SK-N-SH (cell line): ENCODE measurements around the gene MAB21L1. TPM values are rescaled to one million over a fixed set of nuclear protein-coding genes. Genes with fewer than 3 reads are reported as not detected.

Source experiments
- CTCF ChIA-PET: fragments of 300-600, 350-600 bp; formaldehyde crosslinking; extraction: SDS; loops from one replicate; lab custom pipeline; 2021; lab: Yijun Ruan, JAX
- POLR2A ChIA-PET: fragments of 350-600 bp; sonication (Branson Sonifier 250); formaldehyde crosslinking; extraction: SDS; loops from one replicate; lab custom pipeline; 2020; ENCODE audit warnings: antibody characterized with exemption, inconsistent platforms; lab: Yijun Ruan, JAX
- DNase-seq: peaks from one replicate; pipeline ENCODE4 v3.0.0; 2012
- H2AFZ ChIP-seq: fragments of 200-600 bp; sonication (generic); 2 replicates; pipeline ENCODE4 v1.8.1; 2016; ENCODE audit warnings: antibody characterized with exemption, mild to moderate bottlenecking, low read depth
- H3F3A ChIP-seq: fragments of 200-600 bp; sonication (generic); replicated peaks from 2 replicates; pipeline ENCODE3; 2016; ENCODE audit warnings: antibody characterized with exemption, mild to moderate bottlenecking; ENCODE audit not compliant: insufficient read depth
- H3K27ac ChIP-seq, 2 experiments: fragments of 200-500 bp in 1 of 2; fragments of 200-600 bp in 1 of 2; sonication (Bioruptor generic) in 1 of 2; sonication (generic), shearing (Covaris generic) in 1 of 2; 2 replicates each; pipeline versions ENCODE4 v1.5.1 to v1.6.1; 2014 to 2016; ENCODE audit warnings: low read depth in 2 of 2, inconsistent platforms in 1 of 2, low read length in 1 of 2, mild to moderate bottlenecking in 1 of 2, mixed read lengths in 1 of 2
- H3K27me3 ChIP-seq: fragments of 200-600 bp; sonication (generic), shearing (Covaris generic); 2 replicates; pipeline ENCODE4 v1.6.1; 2016; ENCODE audit warnings: mixed run types; ENCODE audit not compliant: insufficient read depth
- H3K36me3 ChIP-seq, 2 experiments: fragments of 200-500 bp in 1 of 2; fragments of 200-600 bp in 1 of 2; sonication (Bioruptor generic) in 1 of 2; sonication (generic) in 1 of 2; replicated peaks in 1 of 2; 2 replicates each; pipeline versions ENCODE3 to v1.5.1; 2014 to 2016; ENCODE audit warnings: low read length in 1 of 2, mild to moderate bottlenecking in 1 of 2; ENCODE audit not compliant: insufficient read depth in 2 of 2, control insufficient read depth in 1 of 2
- H3K4me1 ChIP-seq, 2 experiments: fragments of 200-500 bp in 1 of 2; fragments of 200-600 bp in 1 of 2; sonication (Bioruptor generic) in 1 of 2; sonication (generic), shearing (Covaris generic) in 1 of 2; 2 replicates each; pipeline versions ENCODE4 v1.5.1 to v1.6.1; 2014 to 2016; ENCODE audit warnings: low read depth in 1 of 2, low read length in 1 of 2, mixed run types in 1 of 2; ENCODE audit not compliant: insufficient read depth in 2 of 2, control insufficient read depth in 1 of 2
- H3K4me2 ChIP-seq: fragments of 200-600 bp; sonication (generic), shearing (Covaris generic); 2 replicates; pipeline ENCODE4 v1.6.1; 2017; ENCODE audit warnings: mixed run types
- H3K4me3 ChIP-seq, 2 experiments: fragments of 200-500 bp in 1 of 2; fragments of 200-600 bp in 1 of 2; sonication (Bioruptor generic) in 1 of 2; sonication (generic), shearing (Covaris generic) in 1 of 2; 2 replicates each; pipeline versions ENCODE4 v1.5.1 to v1.8.1; 2014 to 2016; ENCODE audit warnings: low read depth in 2 of 2, inconsistent platforms in 1 of 2, low read length in 1 of 2, mild to moderate bottlenecking in 1 of 2, mixed read lengths in 1 of 2, moderate library complexity in 1 of 2
- H3K79me2 ChIP-seq: fragments of 200-600 bp; sonication (generic); 2 replicates; pipeline ENCODE4 v1.8.1; 2017; ENCODE audit warnings: mild to moderate bottlenecking; ENCODE audit not compliant: insufficient read depth
- H3K9ac ChIP-seq: fragments of 200-600 bp; sonication (generic); 2 replicates; pipeline ENCODE4 v1.6.1; 2017; ENCODE audit warnings: mixed run types
- H3K9me2 ChIP-seq: fragments of 200-600 bp; sonication (generic); 2 replicates; pipeline ENCODE4 v1.6.1; 2017; ENCODE audit warnings: mixed run types
- H3K9me3 ChIP-seq: fragments of 200-600 bp; sonication (generic); 2 replicates; pipeline ENCODE4 v1.6.1; 2017; ENCODE audit warnings: mixed run types, mild to moderate bottlenecking, moderate library complexity
- H4K20me1 ChIP-seq: fragments of 200-600 bp; sonication (generic); 2 replicates; pipeline ENCODE4 v1.6.1; 2017; ENCODE audit warnings: mild to moderate bottlenecking, mixed run types; ENCODE audit not compliant: insufficient read depth
- CHD2 ChIP-seq: fragments of 150-350 bp; IDR thresholded peaks from 2 replicates; pipeline ENCODE4 v1.6.1; 2018; ENCODE audit warnings: low read length; ENCODE audit not compliant: partially characterized antibody
- ELF1 ChIP-seq: IDR thresholded peaks from 2 replicates; pipeline ENCODE4 v1.4.0; 2012
- EP300 ChIP-seq, 2 experiments: IDR thresholded peaks; 2 replicates each; pipeline versions ENCODE4 v1.4.0 to v1.6.1; 2012; ENCODE audit warnings: borderline replicate concordance in 1 of 2, low read depth in 1 of 2, low read length in 1 of 2
- FOSL2 ChIP-seq: IDR thresholded peaks from 2 replicates; pipeline ENCODE4 v1.4.0; 2012; ENCODE audit warnings: low read depth, mild to moderate bottlenecking, moderate library complexity, borderline replicate concordance
- GABPA ChIP-seq: IDR thresholded peaks from 2 replicates; pipeline ENCODE4 v1.4.0; 2012; ENCODE audit warnings: low read depth, mild to moderate bottlenecking
- IRF3 ChIP-seq: fragments of 150-350 bp; IDR thresholded peaks from 2 replicates; pipeline ENCODE4 v1.6.1; 2016; ENCODE audit warnings: mild to moderate bottlenecking, low read depth, low read length
- JUND ChIP-seq: IDR thresholded peaks from 2 replicates; pipeline ENCODE4 v1.4.0; 2012
- MEF2A ChIP-seq: IDR thresholded peaks from 2 replicates; pipeline ENCODE4 v1.4.0; 2012; ENCODE audit warnings: low read depth, borderline replicate concordance
- MXI1 ChIP-seq: IDR thresholded peaks from 2 replicates; pipeline ENCODE4 v1.6.1; 2012; ENCODE audit warnings: mild to moderate bottlenecking, low read depth, low read length, improper control_type of control experiment
- PBX3 ChIP-seq: IDR thresholded peaks from 2 replicates; pipeline ENCODE4; 2012
- POLR2AphosphoS5 ChIP-seq: IDR thresholded peaks from 2 replicates; pipeline ENCODE4 v1.6.1; 2012; ENCODE audit warnings: low read depth, low read length
- RCOR1 ChIP-seq: fragments of 150-350 bp; IDR thresholded peaks from 2 replicates; pipeline ENCODE4 v1.6.1; 2017; ENCODE audit warnings: antibody characterized with exemption, low read length
- SIN3A ChIP-seq: IDR thresholded peaks from 2 replicates; pipeline ENCODE4 v1.6.1; 2012; ENCODE audit warnings: low read depth, mild to moderate bottlenecking, low read length, moderate library complexity, borderline replicate concordance
- SMC3 ChIP-seq: IDR thresholded peaks from 2 replicates; pipeline ENCODE4 v1.6.1; 2012; ENCODE audit warnings: low read depth, low read length, improper control_type of control experiment
- TCF12 ChIP-seq: IDR thresholded peaks from 2 replicates; pipeline ENCODE4 v1.4.0; 2012
- YY1 ChIP-seq: IDR thresholded peaks from 2 replicates; pipeline ENCODE4 v1.4.0; 2012; ENCODE audit warnings: low read depth, mild to moderate bottlenecking
- ZBTB33 ChIP-seq: IDR thresholded peaks from 2 replicates; pipeline ENCODE4 v1.4.0; 2012; ENCODE audit warnings: low read depth, borderline replicate concordance
- WGBS: methylation state at CpG from one replicate; pipeline ENCODE4 v1.1.6; 2017; ENCODE audit warnings: low lambda C conversion rate; 5-methylcytosine and 5-hydroxymethylcytosine counted together
- polyA plus RNA-seq, 3 experiments: library from polyadenylated mRNA; depleted of rRNA; stranded (reverse); fragments of >200 nt; gene quantifications; 2 replicates each; pipeline ENCODE4 v1.2.3, GENCODE V29; 2012

The MAB21L1 gene
- polyA plus RNA-seq, 1 of the 3 experiments (the other 2 are of a cell fraction): 42.3 TPM

- POLR2A ChIA-PET: no interaction called here
- 73% methylated on average over 1 of the region's 1 CpG for WGBS
- no peak for DNase-seq
- Histone ChIP-seq H3K27me3 (no peaks in the 10 kb centered on the region), H3K36me3 (peaks cover 0 to 7% of the 10 kb centered on the region in 2 experiments), H4K20me1 (no peaks in the 10 kb centered on the region), H3K79me2 (no peaks in the 10 kb centered on the region; the same call in 1 of the 2 replicates), H3K4me3 (no peak overlapping the region), H3K9me2 (no peaks in the 10 kb centered on the region), H3K9ac (no peak overlapping the region), H3F3A (no peaks in the 10 kb centered on the region), H3K9me3 (no peaks in the 10 kb centered on the region), H2AFZ (no peak overlapping the region), H3K4me1 (peaks cover 0 to 16% of the 10 kb centered on the region in 2 experiments; a peak in 2 of 4 replicates), H3K27ac (no peak overlapping the region), H3K4me2 (no peak overlapping the region)
- TF ChIP-seq JUND (no peak), ELF1 (no peak), PBX3 (no peak), YY1 (no peak), CHD2 (no peak), EP300 (IDR thresholded peaks at IDR 0.05; ENCODE audit: borderline replicate concordance in 1 of 2, low read depth in 1 of 2, low read length in 1 of 2) (no peak), ZBTB33 (no peak), SMC3 (no peak), GABPA (no peak), MXI1 (no peak), IRF3 (no peak), POLR2AphosphoS5 (no peak), RCOR1 (no peak), SIN3A (no peak), FOSL2 (no peak), TCF12 (no peak), MEF2A (no peak)
- CTCF ChIA-PET: no interaction called here
Measured at GRCh38 chr13:35496006-35496405, 19.5 kb upstream of the MAB21L1 start.
